ENCODE measurements around the gene ZNF408. TPM values are rescaled to one million over a fixed set of nuclear protein-coding genes. Genes with fewer than 3 reads are reported as not detected.
A peak's percentile ranks its signal among the peaks of the same experiment; 100 is the strongest.

ZNF408 gene
- total RNA-seq, 1 experiment from 2014 or later, result 15.2 TPM

GRCh38 chr11:46684367-46684766, 16.5 kb upstream of the ZNF408 start:
- POLR2A ChIA-PET, result no interaction called here
- Mint-ChIP-seq H3K4me1 (no peaks in the 10 kb centered on the region), H3K4me3 (no peak overlapping the region), H3K27me3 (ENCODE audit: low read depth) (no peaks in the 10 kb centered on the region), H3K9me3 (no peaks in the 10 kb centered on the region), H3K36me3 (peaks cover 6% of the 10 kb centered on the region; the same call in 1 of the 2 replicates), H3K27ac (peak overlapping the region; percentile 53; the same call in 1 of the 2 replicates)
- TF ChIP-seq SMAD4 (CRISPR knock-in tag; IDR thresholded peaks at IDR 0.05) (no peak), NR1H2 (CRISPR knock-in tag; IDR thresholded peaks at IDR 0.05) (no peak), ERG (CRISPR knock-in tag; IDR thresholded peaks at IDR 0.05) (no peak), SP1 (CRISPR knock-in tag; conservative IDR thresholded peaks at IDR 0.05) (no peak), HMGXB4 (CRISPR knock-in tag; IDR thresholded peaks at IDR 0.05) (no peak), USF2 (CRISPR knock-in tag; IDR thresholded peaks at IDR 0.05) (no peak), ATF2 (CRISPR knock-in tag; IDR thresholded peaks at IDR 0.05; ENCODE audit: borderline replicate concordance, low read depth) (no peak), FOXP4 (CRISPR knock-in tag; IDR thresholded peaks at IDR 0.05) (no peak), ZNF396 (CRISPR knock-in tag; IDR thresholded peaks at IDR 0.05; ENCODE audit: borderline replicate concordance) (no peak), ZNF423 (CRISPR knock-in tag; IDR thresholded peaks at IDR 0.05) (no peak)
- CTCF ChIA-PET, result interaction anchor here (0.7 to 1.4 kb wide), 2 partner anchors 17 to 155 kb away, joined by 3 to 4 read pairs; partner anchors contain the start of gene ZNF408
- no peak for ATAC-seq
- DNase-seq (ENCODE audit: low spot score), result no peak

- Mint-ChIP-seq H3K36me3 (peaks cover 2% of the 10 kb centered on the region; the same call in 1 of the 2 replicates), H3K27ac (peak overlapping the region; percentile 55; the same call in 1 of the 2 replicates), H3K9me3 (no peaks in the 10 kb centered on the region), H3K4me1 (no peaks in the 10 kb centered on the region), H3K27me3 (ENCODE audit: low read depth) (no peaks in the 10 kb centered on the region), H3K4me3 (no peak overlapping the region)
- DNase-seq (ENCODE audit: low spot score) (no peak), ATAC-seq (no peak)
- CTCF ChIA-PET, result interaction anchor here (1.3 kb wide), 1 partner anchor 13 kb away, joined by 4 read pairs; the partner anchor contains the start of genes ARHGAP1 and ZNF408
- POLR2A ChIA-PET, result interaction anchor here (0.6 kb wide), 1 partner anchor 314 kb away, joined by 3 read pairs; no protein-coding TSS in a partner anchor
- TF ChIP-seq TCF7 (CRISPR knock-in tag; IDR thresholded peaks at IDR 0.05; ENCODE audit: low read depth), result no peak
- no peak for TF ChIP-seq ATF3 (CRISPR knock-in tag; conservative IDR thresholded peaks at IDR 0.05)
- no peak for TF ChIP-seq ZNF263 (CRISPR knock-in tag; IDR thresholded peaks at IDR 0.05; ENCODE audit: low read depth)
- no peak for TF ChIP-seq CDX4 (CRISPR knock-in tag; IDR thresholded peaks at IDR 0.05; ENCODE audit: borderline replicate concordance)
- no peak for TF ChIP-seq ZNF396 (CRISPR knock-in tag; IDR thresholded peaks at IDR 0.05; ENCODE audit: borderline replicate concordance)
- no peak for TF ChIP-seq GRHL2 (CRISPR knock-in tag; IDR thresholded peaks at IDR 0.05; ENCODE audit: insufficient replicate concordance, severe bottlenecking)
- TF ChIP-seq ZNF281 (CRISPR knock-in tag; IDR thresholded peaks at IDR 0.05), result no peak
- no peak for TF ChIP-seq AR (CRISPR knock-in tag; IDR thresholded peaks at IDR 0.05)
These were observed 13.7 kb upstream of the ZNF408 start for GRCh38 chr11:46686886-46687795.
